Spleen (tissue), 11 donors: Measurements from ENCODE around the gene CINP. TPM values are rescaled to one million over a fixed set of nuclear protein-coding genes. Genes with fewer than 3 reads are reported as not detected.

Experiments used
- DNase-seq: peaks from one replicate; pipeline ENCODE4 v3.0.0-alpha.2; 2020
- H3K27ac ChIP-seq, 8 donors: fragments of 200-600 bp; sonication (generic) in 7 of 8; 1 replicate in 4 of 8; 2 replicates in 4 of 8; pipeline versions ENCODE4 v1.5.0 to v1.8.0; 2016 to 2021; ENCODE audit warnings: inconsistent platforms in 4 of 8, mild to moderate bottlenecking in 4 of 8, moderate library complexity in 1 of 8
- H3K27me3 ChIP-seq, 7 donors: fragments of 200-600 bp; sonication (generic) in 6 of 7; replicated peaks in 1 of 7; 1 replicate in 4 of 7; 2 replicates in 3 of 7; pipeline versions ENCODE4 v1.5.0 to v1.8.0; 2016 to 2021; ENCODE audit warnings: inconsistent platforms in 3 of 7, mild to moderate bottlenecking in 1 of 7
- H3K36me3 ChIP-seq, 6 donors: fragments of 200-600 bp; sonication (generic) in 5 of 6; 1 replicate in 4 of 6; 2 replicates in 2 of 6; pipeline versions ENCODE4 v1.5.0 to v1.8.0; 2016 to 2021; ENCODE audit warnings: inconsistent platforms in 2 of 6
- H3K4me1 ChIP-seq, 6 donors: fragments of 200-600 bp; sonication (generic) in 5 of 6; 1 replicate in 3 of 6; 2 replicates in 3 of 6; pipeline versions ENCODE4 v1.5.0 to v1.8.0; 2016 to 2021; ENCODE audit warnings: inconsistent platforms in 3 of 6
- H3K4me3 ChIP-seq, 8 donors: fragments of 200-600 bp; sonication (generic) in 7 of 8; 1 replicate in 4 of 8; 2 replicates in 4 of 8; pipeline versions ENCODE4 v1.5.0 to v1.8.0; 2016 to 2021; ENCODE audit warnings: inconsistent platforms in 4 of 8, mild to moderate bottlenecking in 4 of 8, moderate library complexity in 2 of 8
- H3K9me3 ChIP-seq, 8 donors: fragments of 200-600 bp; sonication (generic) in 7 of 8; 1 replicate in 4 of 8; 2 replicates in 4 of 8; pipeline versions ENCODE4 v1.5.0 to v1.8.0; 2016 to 2021; ENCODE audit warnings: inconsistent platforms in 4 of 8
- POLR2A ChIP-seq, 3 donors: fragments of 450-650 bp; IDR thresholded peaks; one replicate each; pipeline ENCODE4 v1.5.1; 2017; ENCODE audit warnings: antibody characterized with exemption in 3 of 3, mild to moderate bottlenecking in 1 of 3
- POLR2AphosphoS5 ChIP-seq, 3 donors: sonication (generic); formaldehyde crosslinking; IDR thresholded peaks; one replicate each; pipeline ENCODE4 v1.5.1; 2017; ENCODE audit warnings: antibody characterized with exemption in 3 of 3
- WGBS, 5 donors: extraction: QIAGEN DNeasy Blood & Tissue Kit in 3 of 5; methylation state at CpG; one replicate each; pipeline versions ENCODE4 v1.1.5 to v1.1.7; 2013 to 2018; 5-methylcytosine and 5-hydroxymethylcytosine counted together
- intact Hi-C: fragments of 100-400 bp; cut with DNase I; formaldehyde crosslinking; loops from one replicate; pipeline ENCODE4 v1.15.0; 2023; ENCODE audit warnings: low total_unique reads
- polyA plus RNA-seq, 3 donors: library from polyadenylated mRNA; stranded (reverse); fragments of 200-250 nt; gene quantifications; one replicate each; pipeline ENCODE4 v1.2.1, GENCODE V29; 2013
- total RNA-seq, 7 donors: library from RNA; depleted of rRNA in 3 of 7; stranded (reverse); fragments of >200 nt in 3 of 7; fragmentation: NEBNext Ultra II Directional in 4 of 7; extraction: Animal tissue kit (Norgen Biotek cat#: 25700) in 4 of 7; gene quantifications; one replicate each; pipeline versions ENCODE4 v1.1.0 to v1.2.1, GENCODE V29; 2016 to 2021
- TF ChIP-seq, protein P1 (sequence below), 11 experiments: fragments of 200-600 bp in 7 of 11; fragments of 450-650 bp in 4 of 11; sonication (generic) in 4 of 11; IDR thresholded peaks in 8 of 11; conservative IDR thresholded peaks in 3 of 11; 1 replicate in 7 of 11; 2 replicates in 4 of 11; pipeline versions ENCODE4 v1.4.0 to v1.8.0; 2016 to 2021; ENCODE audit warnings: antibody characterized with exemption in 11 of 11, inconsistent platforms in 4 of 11, mild to moderate bottlenecking in 1 of 11
- donor health status: healthy with polysubstance abuse.
- donor health status: DM: no; HTN: no; CAD: no; lungs with moderate emphysema.
- donor health status: DM: no; HTN: no; CAD: no.
- donor health status: Bipolar disorder and iron deficiency.
- donor health status: healthy.
- donor health status: DM: no; HTN: no; CAD: no.
- donor health status: DM: yes; HTN: yes; CAD: no.

Gene CINP
- total and polyA plus RNA-seq, 10 donors, result 22.8 to 39.5 (median 29.1) TPM

GRCh38 chr14:102345232-102345631, 17.5 kb downstream of the CINP start:
- WGBS, 5 donors, result 76 to 94% (median 86%) methylated on average over 3 of the region's 3 CpGs
- H3K27ac ChIP-seq, result no peak overlapping the region
- no peak for DNase-seq
- intact Hi-C loops, result no loop called here
- no peaks in the 10 kb centered on the region for H3K9me3 ChIP-seq
- TF ChIP-seq, protein P1, sequence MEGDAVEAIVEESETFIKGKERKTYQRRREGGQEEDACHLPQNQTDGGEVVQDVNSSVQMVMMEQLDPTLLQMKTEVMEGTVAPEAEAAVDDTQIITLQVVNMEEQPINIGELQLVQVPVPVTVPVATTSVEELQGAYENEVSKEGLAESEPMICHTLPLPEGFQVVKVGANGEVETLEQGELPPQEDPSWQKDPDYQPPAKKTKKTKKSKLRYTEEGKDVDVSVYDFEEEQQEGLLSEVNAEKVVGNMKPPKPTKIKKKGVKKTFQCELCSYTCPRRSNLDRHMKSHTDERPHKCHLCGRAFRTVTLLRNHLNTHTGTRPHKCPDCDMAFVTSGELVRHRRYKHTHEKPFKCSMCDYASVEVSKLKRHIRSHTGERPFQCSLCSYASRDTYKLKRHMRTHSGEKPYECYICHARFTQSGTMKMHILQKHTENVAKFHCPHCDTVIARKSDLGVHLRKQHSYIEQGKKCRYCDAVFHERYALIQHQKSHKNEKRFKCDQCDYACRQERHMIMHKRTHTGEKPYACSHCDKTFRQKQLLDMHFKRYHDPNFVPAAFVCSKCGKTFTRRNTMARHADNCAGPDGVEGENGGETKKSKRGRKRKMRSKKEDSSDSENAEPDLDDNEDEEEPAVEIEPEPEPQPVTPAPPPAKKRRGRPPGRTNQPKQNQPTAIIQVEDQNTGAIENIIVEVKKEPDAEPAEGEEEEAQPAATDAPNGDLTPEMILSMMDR (IDR thresholded peaks at IDR 0.05 in 8 of 11, conservative IDR thresholded peaks at IDR 0.05 in 3 of 11), result no peak
- TF ChIP-seq POLR2A (IDR thresholded peaks at IDR 0.05), result no peak
- H3K36me3 ChIP-seq, result peaks cover 0 to 100% (median 91%) of the 10 kb centered on the region in 6 donors
- no peaks in the 10 kb centered on the region for H3K27me3 ChIP-seq
- no peak overlapping the region for H3K4me3 ChIP-seq
- H3K4me1 ChIP-seq, result peaks cover 0 to under 1% (median 0%) of the 10 kb centered on the region in 6 donors

- WGBS, 5 donors, result 89 to 98% (median 92%) methylated on average over 5 of the region's 5 CpGs
- TF ChIP-seq POLR2A (IDR thresholded peaks at IDR 0.05) (no peak), POLR2AphosphoS5 (IDR thresholded peaks at IDR 0.05) (no peak)
- TF ChIP-seq, protein P1 (IDR thresholded peaks at IDR 0.05 in 8 of 11, conservative IDR thresholded peaks at IDR 0.05 in 3 of 11), result no peak
- Histone ChIP-seq H3K9me3 (no peaks in the 10 kb centered on the region), H3K36me3 (peaks cover 0 to 100% (median 91%) of the 10 kb centered on the region in 6 donors), H3K27me3 (no peaks in the 10 kb centered on the region), H3K27ac (no peak overlapping the region), H3K4me3 (no peak overlapping the region), H3K4me1 (no peaks in the 10 kb centered on the region)
- intact Hi-C loops, result no loop called here
- no peak for DNase-seq
These were observed 18.2 kb downstream of the CINP start for GRCh38 chr14:102344485-102344884.

DNA sequence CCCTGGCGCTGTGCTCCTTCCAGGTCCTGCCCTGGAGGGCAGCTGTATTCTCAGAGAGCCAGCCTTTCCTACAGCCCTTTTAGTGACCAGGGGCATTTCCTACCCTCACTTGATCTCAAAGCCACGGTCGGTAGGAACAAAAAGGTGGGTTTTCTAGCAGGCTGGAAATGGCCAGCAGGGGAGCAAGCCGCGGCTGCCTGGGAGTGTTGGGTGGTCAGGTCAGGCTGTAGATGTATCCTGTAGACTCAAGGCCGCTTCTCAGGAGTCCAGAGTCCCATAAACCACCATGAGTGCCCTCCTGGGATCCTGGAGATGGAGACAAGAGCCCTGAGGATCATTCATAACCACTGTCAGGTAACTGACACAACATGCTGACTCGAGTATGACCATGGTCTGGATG, 18.6 kb downstream of the CINP start:
- H3K4me3 ChIP-seq, result no peak overlapping the region
- H3K27ac ChIP-seq, result no peak overlapping the region
- no peaks in the 10 kb centered on the region for H3K9me3 ChIP-seq
- peaks cover 0 to 100% (median 91%) of the 10 kb centered on the region in 6 donors for H3K36me3 ChIP-seq
- whole genome bisulfite sequencing, 5 donors, result 84 to 97% (median 93%) methylated on average over 6 to 7 of the region's 7 CpGs
- TF ChIP-seq, protein P1 (IDR thresholded peaks at IDR 0.05 in 8 of 11, conservative IDR thresholded peaks at IDR 0.05 in 3 of 11), result no peak
- TF ChIP-seq POLR2A (IDR thresholded peaks at IDR 0.05) (no peak), POLR2AphosphoS5 (IDR thresholded peaks at IDR 0.05) (no peak)
- no peak for DNase-seq
- H3K27me3 ChIP-seq, result no peaks in the 10 kb centered on the region
- H3K4me1 ChIP-seq, result no peaks in the 10 kb centered on the region
- intact Hi-C loops, result no loop called here

DNA sequence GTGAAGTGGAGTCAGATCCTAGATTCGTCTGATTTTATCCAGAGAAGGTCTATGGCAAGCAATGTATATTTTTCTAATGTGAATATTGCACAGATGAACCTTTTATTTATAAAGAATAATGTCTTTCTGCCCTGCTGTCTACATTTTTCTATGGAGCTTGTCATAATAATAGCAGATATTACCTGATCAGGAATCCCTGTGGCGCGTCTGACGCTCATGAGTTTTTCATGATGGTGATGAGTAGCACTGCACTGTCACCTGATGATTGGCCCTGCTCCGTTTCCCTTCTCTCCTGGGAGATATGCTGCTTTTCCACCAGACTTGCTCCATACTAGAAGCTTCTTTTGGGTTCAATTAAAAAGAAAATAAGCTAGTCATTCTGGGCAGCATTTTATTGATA, 20.5 kb downstream of the CINP start:
- no peaks in the 10 kb centered on the region for H3K4me1 ChIP-seq
- H3K27me3 ChIP-seq, result no peaks in the 10 kb centered on the region
- no peak for DNase-seq
- 88 to 94% (median 93%) methylated on average over 5 of the region's 5 CpGs for WGBS, 5 donors
- no peaks in the 10 kb centered on the region for H3K9me3 ChIP-seq
- H3K4me3 ChIP-seq, result no peak overlapping the region
- H3K27ac ChIP-seq, result no peak overlapping the region
- TF ChIP-seq POLR2AphosphoS5 (IDR thresholded peaks at IDR 0.05) (no peak), POLR2A (IDR thresholded peaks at IDR 0.05) (no peak)
- TF ChIP-seq, protein P1 (IDR thresholded peaks at IDR 0.05 in 8 of 11, conservative IDR thresholded peaks at IDR 0.05 in 3 of 11), result no peak
- H3K36me3 ChIP-seq, result peaks cover 0 to 100% (median 86%) of the 10 kb centered on the region in 6 donors
- intact Hi-C loops, result no loop called here
